Posterior cingulate gyrus (tissue), 11 donors: ENCODE data around the gene SP110.
"Not testable (repeated sequence)": the region's sequence is repeated elsewhere in the genome, so short reads cannot be mapped to it uniquely, and the experiment has no call there.

ENCODE experiments used
- DNase-seq, 10 donors: peaks; one replicate each; pipeline versions ENCODE4 v3.0.0 to v3.0.0-alpha.2; 2020 to 2021; ENCODE audit warnings: mixed read lengths in 3 of 10
- intact Hi-C: fragments of 100-400 bp; cut with DNase I; formaldehyde crosslinking; loops from one replicate; pipeline ENCODE4 v1.15.1; 2023

The SP110 gene

DNA sequence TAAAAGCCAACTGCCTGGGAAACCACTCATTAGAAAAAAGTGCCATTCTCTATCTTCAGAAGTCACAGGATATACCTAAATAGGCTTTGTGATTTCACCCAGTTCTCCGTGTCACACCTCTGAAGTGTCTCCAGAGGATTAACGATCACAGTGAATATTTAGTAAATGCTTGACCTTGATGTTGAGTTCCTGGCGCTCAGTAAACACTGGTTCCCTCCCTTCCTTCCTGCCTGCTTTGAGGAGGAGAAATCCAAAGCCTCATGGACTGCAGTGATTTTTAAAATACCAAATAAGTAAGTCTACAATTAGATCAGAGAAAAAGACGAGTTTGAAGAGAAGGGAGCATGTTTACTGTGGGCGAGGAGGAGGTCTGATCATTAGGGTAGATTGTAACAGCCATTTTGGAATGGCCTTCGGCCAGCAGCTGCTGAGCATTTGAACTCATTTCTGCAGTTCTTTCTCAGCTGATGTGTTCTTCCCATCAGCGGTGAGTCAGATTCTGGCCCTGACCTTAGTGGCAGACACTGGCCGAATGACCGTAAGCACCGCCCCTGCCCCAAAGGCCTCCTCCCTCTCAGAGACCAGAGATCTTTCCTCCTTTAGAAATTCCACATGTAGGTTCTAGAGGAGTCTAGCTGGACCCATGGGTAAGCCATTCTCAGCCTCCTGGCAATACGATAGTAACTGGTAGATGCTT, 89.0 kb downstream of the SP110 start:
- DNase-seq: no peak
- intact Hi-C loops: no loop called here

GRCh38 chr2:230129343-230129742, 90.4 kb downstream of the SP110 start:
- no peak for DNase-seq
- intact Hi-C loops: no loop called here

- DNase-seq: no peak
- intact Hi-C loops: no loop called here
Observed at GRCh38 chr2:230128623-230129342, 91.0 kb downstream of the SP110 start.

DNA sequence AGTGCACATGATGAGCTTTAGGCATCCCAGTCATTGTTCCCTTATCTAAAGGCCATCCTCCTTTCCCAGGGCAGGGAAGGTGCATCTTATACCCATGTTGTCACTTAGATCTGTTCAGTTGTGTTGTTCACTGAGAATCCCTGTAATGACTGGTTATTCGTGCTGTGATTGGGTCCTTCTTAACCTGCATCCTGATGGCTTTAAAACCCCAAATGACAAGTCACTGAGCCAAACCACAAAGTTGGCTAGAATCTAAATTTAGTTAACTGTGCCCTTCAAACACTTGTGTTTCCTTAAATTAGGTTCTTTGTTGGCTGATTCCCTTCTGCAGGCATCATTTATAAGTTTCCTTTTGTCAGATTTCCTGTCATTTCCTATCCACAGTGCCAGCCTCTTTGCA, 92.6 kb downstream of the SP110 start:
- intact Hi-C loops: no loop called here
- no peak for DNase-seq

GRCh38 chr2:230124757-230125431, 94.9 kb downstream of the SP110 start:
- intact Hi-C loops: no loop called here
- peak in 5 of 10 donors; percentile 13 to 87 (median 19) for DNase-seq

DNA sequence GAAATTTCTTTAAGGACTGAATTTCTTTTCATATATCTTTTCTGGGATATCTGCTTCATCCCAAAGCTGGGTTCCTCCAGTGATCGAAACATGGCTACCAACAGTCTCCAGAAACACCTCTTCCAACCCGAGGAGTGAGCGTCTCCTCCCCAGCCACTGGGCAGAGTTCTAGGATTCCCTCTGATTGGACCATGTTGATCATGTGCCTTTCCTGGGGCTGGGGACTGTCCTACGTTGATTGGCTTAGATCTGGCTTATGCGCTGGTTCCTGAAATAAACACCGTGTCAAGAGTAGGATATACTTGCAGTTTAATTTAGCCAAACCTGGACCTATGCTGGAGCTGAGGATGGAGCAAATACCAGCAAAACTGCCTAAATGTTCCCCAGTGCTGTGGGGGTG, 95.5 kb downstream of the SP110 start:
- intact Hi-C loops: no loop called here
- no peak for DNase-seq

DNA sequence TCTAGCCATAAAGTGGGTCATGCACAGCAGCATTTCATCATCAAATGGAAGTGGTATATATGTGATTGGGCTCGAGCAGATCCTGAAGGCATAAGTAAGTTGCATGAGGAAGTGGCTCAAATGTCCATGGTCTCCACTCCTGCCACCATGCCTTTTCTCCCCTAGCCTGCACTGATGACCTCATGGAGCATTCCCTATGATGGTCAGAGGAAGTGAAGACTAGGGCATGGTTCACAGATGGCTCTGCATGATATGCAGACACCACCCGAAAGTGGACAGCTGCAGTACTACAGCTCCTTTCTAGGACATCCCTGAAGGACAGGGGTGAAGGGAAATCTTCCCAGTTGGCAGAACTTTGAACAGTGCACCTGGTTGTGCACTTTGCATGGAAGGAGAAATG, 99.4 kb downstream of the SP110 start:
- intact Hi-C loops, DNase-seq: not testable (repeated sequence)

GRCh38 chr2:230119827-230120226, 100.0 kb downstream of the SP110 start:
- DNase-seq, intact Hi-C loops: not testable (repeated sequence)
